CD14-positive monocyte (primary cell): ENCODE measurements around the gene EIF4A2. TPM values are rescaled to one million over a fixed set of nuclear protein-coding genes. Genes with fewer than 3 reads are reported as not detected.

Source experiments
- DNase-seq, 3 donors: peaks; one replicate each; pipeline ENCODE4 v3.0.0-alpha.2; 2011 to 2022
- H2AFZ ChIP-seq: 2 replicates; pipeline ENCODE4 v1.6.0; 2012; ENCODE audit warnings: mild to moderate bottlenecking, low read depth, low read length, inconsistent platforms; ENCODE audit not compliant: insufficient read depth, poor library complexity, severe bottlenecking
- H3K27ac ChIP-seq, 2 donors: 1 replicate in 1 of 2; 2 replicates in 1 of 2; pipeline ENCODE4 v1.5.1; 2012 to 2013; ENCODE audit warnings: low read length in 2 of 2, control low read depth in 1 of 2, inconsistent platforms in 1 of 2, low read depth in 1 of 2, mild to moderate bottlenecking in 1 of 2
- H3K27me3 ChIP-seq, 2 donors: one replicate each; pipeline versions ENCODE4 v1.6.0 to v1.6.1; 2011 to 2013; ENCODE audit warnings: low read length in 2 of 2; ENCODE audit not compliant: control insufficient read depth in 2 of 2, insufficient read depth in 2 of 2
- H3K36me3 ChIP-seq, 2 donors: replicated peaks in 1 of 2; 1 replicate in 1 of 2; 2 replicates in 1 of 2; pipeline versions ENCODE4 v1.5.1 to v1.6.1; 2012 to 2013; ENCODE audit warnings: low read length in 2 of 2, control low read depth in 1 of 2, inconsistent platforms in 1 of 2, mild to moderate bottlenecking in 1 of 2; ENCODE audit not compliant: insufficient read depth in 2 of 2, control insufficient read depth in 1 of 2
- H3K4me1 ChIP-seq, 2 donors: 1 replicate in 1 of 2; 2 replicates in 1 of 2; pipeline versions ENCODE4 v1.5.1 to v1.6.1; 2012 to 2013; ENCODE audit warnings: low read length in 2 of 2, control low read depth in 1 of 2, inconsistent platforms in 1 of 2, mild to moderate bottlenecking in 1 of 2, moderate library complexity in 1 of 2; ENCODE audit not compliant: insufficient read depth in 2 of 2, control insufficient read depth in 1 of 2
- H3K4me2 ChIP-seq: replicated peaks from 2 replicates; pipeline ENCODE3; 2012; ENCODE audit warnings: low read length, moderate library complexity, mild to moderate bottlenecking; ENCODE audit not compliant: poor library complexity, severe bottlenecking; ENCODE audit errors: extremely low read depth
- H3K4me3 ChIP-seq, 3 experiments: fragments of 200-600 bp in 1 of 3; sonication (generic) in 1 of 3; replicated peaks in 1 of 3; 1 replicate in 2 of 3; 2 replicates in 1 of 3; pipeline ENCODE4 v1.5.1; 2011 to 2013; ENCODE audit warnings: low read length in 3 of 3, mild to moderate bottlenecking in 3 of 3, control low read depth in 2 of 3, low read depth in 2 of 3, inconsistent platforms in 1 of 3, moderate library complexity in 1 of 3
- H3K79me2 ChIP-seq: 2 replicates; pipeline ENCODE4 v1.6.0; 2012; ENCODE audit warnings: mild to moderate bottlenecking, control low read depth, inconsistent platforms, low read length, moderate library complexity; ENCODE audit not compliant: insufficient read depth
- H3K9ac ChIP-seq: 2 replicates; pipeline ENCODE4 v1.6.0; 2017; ENCODE audit warnings: low read length, mild to moderate bottlenecking; ENCODE audit not compliant: insufficient read depth, poor library complexity, severe bottlenecking
- H3K9me3 ChIP-seq, 2 donors: replicated peaks in 1 of 2; 1 replicate in 1 of 2; 2 replicates in 1 of 2; pipeline versions ENCODE4 v1.5.1 to v1.6.1; 2012 to 2013; ENCODE audit warnings: low read length in 2 of 2, control low read depth in 1 of 2; ENCODE audit not compliant: control insufficient read depth in 1 of 2, insufficient read depth in 1 of 2
- H4K20me1 ChIP-seq: 2 replicates; pipeline ENCODE4 v1.6.0; 2012; ENCODE audit warnings: mild to moderate bottlenecking, low read length, control low read depth, moderate library complexity; ENCODE audit not compliant: insufficient read depth
- H3K27ac Mint-ChIP-seq, 7 donors: one replicate each; pipeline ENCODE4 v1.8.0; 2020; ENCODE audit warnings: mild to moderate bottlenecking in 7 of 7, mixed read lengths in 7 of 7, moderate library complexity in 6 of 7, inconsistent platforms in 2 of 7
- H3K27me3 Mint-ChIP-seq, 3 donors: one replicate each; pipeline ENCODE4 v1.8.0; 2021 to 2022; ENCODE audit warnings: low read depth in 3 of 3, mild to moderate bottlenecking in 3 of 3, mixed read lengths in 3 of 3, moderate library complexity in 3 of 3, inconsistent platforms in 1 of 3
- H3K36me3 Mint-ChIP-seq, 2 donors: one replicate each; pipeline ENCODE4 v1.8.0; 2020; ENCODE audit warnings: mixed read lengths in 2 of 2, inconsistent platforms in 1 of 2, mild to moderate bottlenecking in 1 of 2
- H3K4me1 Mint-ChIP-seq: one replicate; pipeline ENCODE4 v1.8.0; 2020; ENCODE audit warnings: mild to moderate bottlenecking, mixed read lengths
- H3K4me3 Mint-ChIP-seq, 2 donors: one replicate each; pipeline ENCODE4 v1.8.0; 2020; ENCODE audit warnings: mild to moderate bottlenecking in 2 of 2, mixed read lengths in 2 of 2, moderate library complexity in 1 of 2
- H3K9me3 Mint-ChIP-seq, 7 donors: one replicate each; pipeline ENCODE4 v1.8.0; 2020 to 2022; ENCODE audit warnings: mixed read lengths in 7 of 7, mild to moderate bottlenecking in 6 of 7, moderate library complexity in 6 of 7, inconsistent platforms in 2 of 7
- CTCF ChIP-seq: fragments of 200-600 bp; IDR thresholded peaks from one replicate; pipeline ENCODE4 v1.8.0; 2022; ENCODE audit warnings: antibody characterized with exemption, mild to moderate bottlenecking
- WGBS: methylation state at CpG from one replicate; pipeline ENCODE4 v1.1.5; 2013; ENCODE audit warnings: missing lambda C conversion rate; ENCODE audit not compliant: insufficient coverage; 5-methylcytosine and 5-hydroxymethylcytosine counted together
- intact Hi-C, 2 donors: fragments of 100-400 bp; cut with micrococcal nuclease; formaldehyde crosslinking; loops; one replicate each; pipeline versions ENCODE4 v1.15.0 to v1.15.1; 2023
- polyA plus RNA-seq, 3 donors: library from polyadenylated mRNA; depleted of rRNA in 1 of 3; unstranded in 2 of 3; stranded (reverse) in 1 of 3; fragments of 300-500 nt in 2 of 3; fragments of >200 nt in 1 of 3; fragmentation: Illumina TruSeq in 2 of 3; gene quantifications; 1 replicate in 2 of 3; 2 replicates in 1 of 3; pipeline ENCODE4 v1.2.3, GENCODE V29; 2012 to 2021

EIF4A2 gene
- polyA plus RNA-seq, 3 donors = 67.0 to 405 (median 73.0) TPM

- peaks cover 53 to 63% of the 10 kb centered on the region in 2 donors for H3K36me3 Mint-ChIP-seq
- H3K4me2 ChIP-seq = peak overlapping the region; percentile 81
- 51% methylated on average over 4 of the region's 7 CpGs for WGBS
- H3K27me3 ChIP-seq = no peaks in the 10 kb centered on the region
- H2AFZ ChIP-seq = no peak overlapping the region
- H3K79me2 ChIP-seq = peaks cover 54% of the 10 kb centered on the region
- peak overlapping the region in 1 of 2 donors; percentile 99 for H3K4me3 Mint-ChIP-seq
- no peak for TF ChIP-seq CTCF
- peaks cover 0 to 5% (median 0%) of the 10 kb centered on the region in 7 donors for H3K9me3 Mint-ChIP-seq
- peaks cover 20 to 39% of the 10 kb centered on the region in 2 donors for H3K4me1 ChIP-seq
- no peaks in the 10 kb centered on the region for H3K9me3 ChIP-seq
- H3K27me3 Mint-ChIP-seq = peaks cover 0 to under 1% (median 0%) of the 10 kb centered on the region in 3 donors
- no peak overlapping the region for H3K9ac ChIP-seq
- peaks cover 71% of the 10 kb centered on the region for H4K20me1 ChIP-seq
- H3K4me1 Mint-ChIP-seq = peaks cover 33% of the 10 kb centered on the region
- H3K27ac Mint-ChIP-seq = peak overlapping the region in 2 of 7 donors; percentile 14 to 96
- H3K4me3 ChIP-seq = peak overlapping the region in 2 of 3 experiments; percentile 88 to 99
- peak overlapping the region in 1 of 2 donors; percentile 99 for H3K27ac ChIP-seq
- H3K36me3 ChIP-seq = peaks cover 53 to 63% of the 10 kb centered on the region in 2 donors
- intact Hi-C loops = loop anchor here in 1 of 2 donors (10.0 kb wide), 3 partner anchors 211 to 851 kb away; partner anchors contain the start of genes DNAJB11, RPL39L and TRA2B
- no peak for DNase-seq
Observed at GRCh38 chr3:186785495-186786018, 2.2 kb downstream of the EIF4A2 start.

- peaks cover 53 to 63% of the 10 kb centered on the region in 2 donors for H3K36me3 ChIP-seq
- peaks cover 54% of the 10 kb centered on the region for H3K79me2 ChIP-seq
- TF ChIP-seq CTCF = no peak
- H3K4me3 ChIP-seq = no peak overlapping the region
- Mint-ChIP-seq H3K4me1 (peaks cover 37% of the 10 kb centered on the region), H3K36me3 (peaks cover 53 to 63% of the 10 kb centered on the region in 2 donors), H3K27ac (peak overlapping the region in 2 of 7 donors; percentile 54 to 60), H3K9me3 (peaks cover 0 to 5% (median 0%) of the 10 kb centered on the region in 7 donors), H3K27me3 (no peaks in the 10 kb centered on the region), H3K4me3 (no peak overlapping the region)
- no peak for DNase-seq
- no peaks in the 10 kb centered on the region for H3K27me3 ChIP-seq
- H2AFZ ChIP-seq = no peak overlapping the region
- no CpG with 5 or more reads among the region's 3 CpGs for WGBS
- H3K4me1 ChIP-seq = peaks cover 20 to 39% of the 10 kb centered on the region in 2 donors
- intact Hi-C loops = loop anchor here in 1 of 2 donors (10.0 kb wide), 3 partner anchors 212 to 852 kb away; partner anchors contain the start of genes DNAJB11, RPL39L and TRA2B
- no peak overlapping the region for H3K27ac ChIP-seq
- H3K9ac ChIP-seq = no peak overlapping the region
- H3K4me2 ChIP-seq = no peak overlapping the region
- no peaks in the 10 kb centered on the region for H3K9me3 ChIP-seq
- H4K20me1 ChIP-seq = peaks cover 72% of the 10 kb centered on the region
Observed at GRCh38 chr3:186786922-186787321, 3.5 kb downstream of the EIF4A2 start.
